K562 (cell line): ENCODE measurements around the gene AJM1. TPM values are rescaled to one million over a fixed set of nuclear protein-coding genes. Genes with fewer than 3 reads are reported as not detected.

Experiments
- ARID2 ChIP-seq: fragments of 450-650 bp; IDR thresholded peaks from 2 replicates; pipeline ENCODE4 v1.6.1; 2017; ENCODE audit warnings: antibody characterized with exemption, mild to moderate bottlenecking
- BRF1 ChIP-seq: IDR thresholded peaks from 3 replicates; pipeline ENCODE4 v1.6.1; 2011; ENCODE audit warnings: borderline replicate concordance, mild to moderate bottlenecking; ENCODE audit not compliant: insufficient read length; ENCODE audit errors: extremely low read depth
- CHD4 ChIP-seq: fragments of 200-600 bp; sonication (generic); IDR thresholded peaks from 3 replicates; pipeline ENCODE4 v1.6.1; 2012; ENCODE audit warnings: low read depth, mild to moderate bottlenecking, mixed read lengths, low read length, inconsistent platforms; ENCODE audit not compliant: insufficient read depth, insufficient replicate concordance, poor library complexity, severe bottlenecking
- FUS ChIP-seq: fragments of 200-400 bp; formaldehyde crosslinking; optimal IDR thresholded peaks from 2 replicates; pipeline ENCODE3; 2017; ENCODE audit warnings: low read depth, low read length
- GABPB1 ChIP-seq: sonication (generic); formaldehyde crosslinking; IDR thresholded peaks from 2 replicates; pipeline ENCODE4 v1.8.0; 2022; ENCODE audit warnings: mild to moderate bottlenecking, missing genetic modification reagents
- GMEB1 ChIP-seq: fragments of 250-450 bp; sonication (Bioruptor Pico); IDR thresholded peaks from 2 replicates; pipeline ENCODE4 v1.4.0; 2020; ENCODE audit warnings: mild to moderate bottlenecking
- MAZ ChIP-seq, 2 experiments: fragments of 450-650 bp in 1 of 2; sonication (generic) in 1 of 2; formaldehyde crosslinking; IDR thresholded peaks in 1 of 2; conservative IDR thresholded peaks in 1 of 2; 2 replicates each; pipeline versions ENCODE4 v1.4.0 to v1.5.0; 2020; ENCODE audit warnings: mild to moderate bottlenecking in 1 of 2, missing genetic modification reagents in 1 of 2
- MIER1 ChIP-seq: fragments of 450-650 bp; IDR thresholded peaks from 2 replicates; pipeline ENCODE4 v1.6.1; 2016; ENCODE audit warnings: antibody characterized with exemption, mild to moderate bottlenecking, low read depth
- PURB ChIP-seq: sonication (generic); formaldehyde crosslinking; IDR thresholded peaks from 2 replicates; pipeline ENCODE4 v1.9.0; 2021; ENCODE audit warnings: low read depth, mild to moderate bottlenecking, missing genetic modification reagents
- RBBP5 ChIP-seq: fragments of 200-600 bp; sonication (generic); IDR thresholded peaks from 2 replicates; pipeline ENCODE4 v1.6.1; 2012; ENCODE audit warnings: borderline replicate concordance, mild to moderate bottlenecking, low read length, control low read depth, inconsistent platforms; ENCODE audit not compliant: insufficient read depth, poor library complexity, severe bottlenecking
- ZBTB7A ChIP-seq: IDR thresholded peaks from 2 replicates; pipeline ENCODE4 v1.6.1; 2011; ENCODE audit warnings: low read depth, mild to moderate bottlenecking, low read length, moderate library complexity, borderline replicate concordance; ENCODE audit not compliant: control insufficient read depth
- ZNF232 ChIP-seq: sonication (generic); formaldehyde crosslinking; IDR thresholded peaks from 2 replicates; pipeline ENCODE4 v1.8.0; 2022; ENCODE audit warnings: mild to moderate bottlenecking, missing genetic modification reagents
- ZNF507 ChIP-seq: conservative IDR thresholded peaks from 2 replicates; pipeline ENCODE4 v1.6.1; 2017; ENCODE audit warnings: missing genetic modification characterization, missing compliant biosample characterization
- ZNF79 ChIP-seq: fragments of 250-450 bp; sonication (Bioruptor Pico); IDR thresholded peaks from 2 replicates; pipeline ENCODE4 v1.4.0; 2020; ENCODE audit warnings: low read depth, mild to moderate bottlenecking, moderate library complexity
- polyA plus RNA-seq, 8 experiments: library from polyadenylated mRNA; depleted of rRNA in 4 of 8; stranded (reverse) in 5 of 8; unstranded in 3 of 8; fragments of >200 nt; fragmentation: Nextera tagmentation in 2 of 8; fragmentation: Illumina TruSeq in 1 of 8; extraction: Ambion mirVana in 2 of 8; extraction: Trizol in 1 of 8; gene quantifications; 2 replicates each; pipeline versions ENCODE4 v1.2.1 to v1.2.3, GENCODE V29; 2011 to 2014; ENCODE audit warnings: inconsistent platforms in 1 of 8, missing spikeins in 1 of 8
- total RNA-seq, 7 experiments: library from RNA; depleted of rRNA in 6 of 7; stranded (reverse); fragments of >200 nt in 6 of 7; fragmentation: Illumina TruSeq in 2 of 7; extraction: Trizol in 2 of 7; gene quantifications; 2 replicates each; pipeline versions ENCODE4 v1.2.1 to v1.2.3, GENCODE V29; 2011 to 2021; ENCODE audit warnings: low replicate concordance in 1 of 7
- TF ChIP-seq, protein P1 (sequence below), 2 experiments: fragments of 450-650 bp; formaldehyde crosslinking in 1 of 2; IDR thresholded peaks; 2 replicates each; pipeline versions ENCODE4 v1.4.0 to v1.6.1; 2014 to 2020; ENCODE audit warnings: mild to moderate bottlenecking in 2 of 2, borderline replicate concordance in 1 of 2, low read depth in 1 of 2

The AJM1 gene
- total and polyA plus RNA-seq, 9 of the 15 experiments (the other 6 are each of a cell fraction or from before 2014, with no cell fraction given), result 0.01 to 3.7 (median 0.65) TPM; not detected in 1

GRCh38 chr9:136849038-136849959 is 7.0 kb downstream of the AJM1 start, which contains the start of gene PHPT1 (continued):
- TF ChIP-seq MAZ (CRISPR knock-in tag; conservative IDR thresholded peaks at IDR 0.05 in 1 of 2, IDR thresholded peaks at IDR 0.05 in 1 of 2), result peak; percentile 94 to 96
- no peak for TF ChIP-seq FUS
- peak; percentile 15; the same call in 1 of the 2 replicates for TF ChIP-seq ZBTB7A
- no peak for TF ChIP-seq ZNF232 (CRISPR knock-in tag)
- no peak; the same call in none of the 2 replicates for TF ChIP-seq GABPB1 (CRISPR knock-in tag)
- no peak for TF ChIP-seq ARID2
- no peak for TF ChIP-seq MIER1
- TF ChIP-seq BRF1, result no peak
- no peak for TF ChIP-seq ZNF79
- TF ChIP-seq, protein P1, sequence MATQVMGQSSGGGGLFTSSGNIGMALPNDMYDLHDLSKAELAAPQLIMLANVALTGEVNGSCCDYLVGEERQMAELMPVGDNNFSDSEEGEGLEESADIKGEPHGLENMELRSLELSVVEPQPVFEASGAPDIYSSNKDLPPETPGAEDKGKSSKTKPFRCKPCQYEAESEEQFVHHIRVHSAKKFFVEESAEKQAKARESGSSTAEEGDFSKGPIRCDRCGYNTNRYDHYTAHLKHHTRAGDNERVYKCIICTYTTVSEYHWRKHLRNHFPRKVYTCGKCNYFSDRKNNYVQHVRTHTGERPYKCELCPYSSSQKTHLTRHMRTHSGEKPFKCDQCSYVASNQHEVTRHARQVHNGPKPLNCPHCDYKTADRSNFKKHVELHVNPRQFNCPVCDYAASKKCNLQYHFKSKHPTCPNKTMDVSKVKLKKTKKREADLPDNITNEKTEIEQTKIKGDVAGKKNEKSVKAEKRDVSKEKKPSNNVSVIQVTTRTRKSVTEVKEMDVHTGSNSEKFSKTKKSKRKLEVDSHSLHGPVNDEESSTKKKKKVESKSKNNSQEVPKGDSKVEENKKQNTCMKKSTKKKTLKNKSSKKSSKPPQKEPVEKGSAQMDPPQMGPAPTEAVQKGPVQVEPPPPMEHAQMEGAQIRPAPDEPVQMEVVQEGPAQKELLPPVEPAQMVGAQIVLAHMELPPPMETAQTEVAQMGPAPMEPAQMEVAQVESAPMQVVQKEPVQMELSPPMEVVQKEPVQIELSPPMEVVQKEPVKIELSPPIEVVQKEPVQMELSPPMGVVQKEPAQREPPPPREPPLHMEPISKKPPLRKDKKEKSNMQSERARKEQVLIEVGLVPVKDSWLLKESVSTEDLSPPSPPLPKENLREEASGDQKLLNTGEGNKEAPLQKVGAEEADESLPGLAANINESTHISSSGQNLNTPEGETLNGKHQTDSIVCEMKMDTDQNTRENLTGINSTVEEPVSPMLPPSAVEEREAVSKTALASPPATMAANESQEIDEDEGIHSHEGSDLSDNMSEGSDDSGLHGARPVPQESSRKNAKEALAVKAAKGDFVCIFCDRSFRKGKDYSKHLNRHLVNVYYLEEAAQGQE (IDR thresholded peaks at IDR 0.05; ENCODE audit: borderline replicate concordance), result no peak; the same call in 1 of the 2 replicates
- TF ChIP-seq, protein P1 (CRISPR knock-in tag; IDR thresholded peaks at IDR 0.05; ENCODE audit: low read depth), result 0 out of 2 replicates have a peak, but pooled peaks have one; percentile 18
- TF ChIP-seq CHD4, result no peak
- TF ChIP-seq ZNF507 (tag), result no peak
- peak; percentile 47; the same call in 1 of the 2 replicates for TF ChIP-seq GMEB1 (CRISPR knock-in tag)
- no peak for TF ChIP-seq PURB (CRISPR knock-in tag)
- peak; percentile 35 for TF ChIP-seq RBBP5
